ENCODE data around the gene SORCS1. TPM values are rescaled to one million over a fixed set of nuclear protein-coding genes. Genes with fewer than 3 reads are reported as not detected.

SORCS1 gene
- total and polyA plus RNA-seq, 4 donors, result 0.04 to 3.5 (median 0.05) TPM

DNA sequence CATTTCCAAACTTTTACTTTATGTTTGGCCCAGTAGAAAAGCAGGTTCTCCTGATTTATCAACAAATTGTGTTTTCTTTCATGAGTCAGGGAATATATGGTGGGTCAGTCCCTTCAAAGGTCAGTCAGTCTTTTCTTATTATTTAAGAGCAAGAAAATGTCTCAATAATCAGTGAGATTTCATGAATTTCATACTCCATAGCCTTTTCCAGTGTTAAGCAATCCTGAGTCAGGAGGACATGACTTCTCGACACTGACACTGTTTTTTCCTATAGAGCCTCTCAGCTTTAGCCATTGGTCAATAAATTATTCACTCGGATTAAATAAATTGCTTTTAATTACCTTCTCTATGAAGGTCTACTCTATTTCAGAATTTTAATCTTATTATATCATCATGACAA, 334.5 kb downstream of the SORCS1 start:
- Histone ChIP-seq H3K9me3 (ENCODE audit: control insufficient read depth in 4 of 4, insufficient read depth in 3 of 4, low read length in 3 of 4) (no peaks in the 10 kb centered on the region), H3K27me3 (ENCODE audit: control insufficient read depth in 3 of 3, insufficient read depth in 3 of 3, low read length in 2 of 3) (no peaks in the 10 kb centered on the region), H3K27ac (ENCODE audit: low read depth in 1 of 2, low read length in 1 of 2) (no peak overlapping the region), H3K4me1 (ENCODE audit: control insufficient read depth in 5 of 5, insufficient read depth in 5 of 5, low read length in 5 of 5) (peaks cover 0 to 6% (median 0%) of the 10 kb centered on the region in 5 donors), H3K4me3 (no peak overlapping the region), H3K36me3 (ENCODE audit: control insufficient read depth in 4 of 4, insufficient read depth in 4 of 4, low read length in 4 of 4) (no peaks in the 10 kb centered on the region), H3K9ac (ENCODE audit: insufficient read depth in 1 of 2, low read length in 2 of 2) (no peak overlapping the region)
- TF ChIP-seq CTCF (IDR thresholded peaks at IDR 0.05; ENCODE audit: control extremely low read depth, extremely low read depth), result no peak
- ATAC-seq (ENCODE audit: insufficient read depth, low FRiP score), result no peak
- WGBS, 2 donors, result 81 to 84% methylated on average over 2 of the region's 2 CpGs
- DNase-seq, result no peak

DNA sequence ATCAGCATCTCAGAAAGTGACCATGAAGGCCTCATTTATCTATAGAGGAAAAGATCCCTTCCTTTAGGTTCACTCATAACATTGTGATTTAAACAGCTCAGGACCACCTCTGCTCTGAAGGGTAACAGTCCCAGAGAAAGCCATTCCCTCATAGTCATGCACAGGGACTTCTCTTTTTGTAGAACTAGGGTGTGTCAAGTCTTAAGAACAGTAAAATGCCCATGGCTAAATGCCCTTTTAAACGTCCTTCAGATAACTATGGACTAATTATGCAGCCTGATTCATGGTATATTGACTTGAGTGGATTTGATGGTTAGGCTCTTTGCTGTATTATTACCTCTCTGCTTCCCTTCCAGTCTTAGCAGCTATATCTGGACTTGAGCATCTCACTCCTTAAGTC, 337.8 kb downstream of the SORCS1 start:
- peaks cover 0 to 6% (median 0%) of the 10 kb centered on the region in 5 donors for H3K4me1 ChIP-seq (ENCODE audit: control insufficient read depth in 5 of 5, insufficient read depth in 5 of 5, low read length in 5 of 5)
- no peaks in the 10 kb centered on the region for H3K9me3 ChIP-seq (ENCODE audit: control insufficient read depth in 4 of 4, insufficient read depth in 3 of 4, low read length in 3 of 4)
- H3K27me3 ChIP-seq (ENCODE audit: control insufficient read depth in 3 of 3, insufficient read depth in 3 of 3, low read length in 2 of 3), result no peaks in the 10 kb centered on the region
- DNase-seq (no peak), ATAC-seq (ENCODE audit: insufficient read depth, low FRiP score) (no peak)
- H3K36me3 ChIP-seq (ENCODE audit: control insufficient read depth in 4 of 4, insufficient read depth in 4 of 4, low read length in 4 of 4), result no peaks in the 10 kb centered on the region
- WGBS, 2 donors, result 13 to 22% methylated on average over 1 of the region's 1 CpG
- H3K4me3 ChIP-seq, result no peak overlapping the region
- no peak overlapping the region for H3K9ac ChIP-seq (ENCODE audit: insufficient read depth in 1 of 2, low read length in 2 of 2)
- no peak for TF ChIP-seq CTCF (IDR thresholded peaks at IDR 0.05; ENCODE audit: control extremely low read depth, extremely low read depth)
- H3K27ac ChIP-seq (ENCODE audit: low read depth in 1 of 2, low read length in 1 of 2), result no peak overlapping the region

DNA sequence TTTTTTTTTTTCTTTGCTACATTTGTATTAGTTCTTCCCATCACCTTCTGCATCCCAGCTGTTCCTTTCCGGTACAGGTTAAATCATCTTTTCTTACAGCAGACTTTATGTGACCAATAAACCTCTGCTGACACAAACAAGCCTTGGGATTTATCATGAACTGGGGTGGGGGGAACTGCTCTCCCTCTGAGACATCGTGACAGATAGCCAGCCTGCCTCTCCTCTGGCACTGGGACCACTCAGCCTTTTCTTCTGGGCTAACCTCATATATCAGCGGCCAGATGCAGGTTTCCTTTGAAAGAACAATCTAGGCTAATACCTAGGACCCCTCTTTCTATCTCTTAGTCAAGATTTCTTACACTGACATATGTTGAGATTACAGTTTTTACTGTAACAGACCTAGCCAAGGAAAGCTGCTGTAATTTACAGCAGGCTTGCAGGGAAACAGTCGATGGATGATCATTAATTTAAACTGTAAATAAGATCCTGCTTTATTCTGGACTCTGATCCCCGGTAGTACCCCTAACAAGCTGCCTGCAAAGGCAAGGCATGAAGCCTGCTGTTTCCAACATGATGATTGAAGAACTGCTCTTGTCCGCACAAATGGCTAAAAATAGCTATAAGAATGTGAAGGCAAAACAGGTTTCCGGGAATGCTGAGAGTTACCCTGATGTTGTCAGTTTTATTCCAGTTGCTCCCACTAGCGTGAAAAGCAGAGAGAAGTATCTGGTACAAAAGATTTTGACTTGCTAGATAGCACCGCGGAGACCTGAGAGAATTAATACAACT, 338.7 kb downstream of the SORCS1 start:
- Histone ChIP-seq H3K27ac (ENCODE audit: low read depth in 1 of 2, low read length in 1 of 2) (no peak overlapping the region), H3K36me3 (ENCODE audit: control insufficient read depth in 4 of 4, insufficient read depth in 4 of 4, low read length in 4 of 4) (no peaks in the 10 kb centered on the region), H3K27me3 (ENCODE audit: control insufficient read depth in 3 of 3, insufficient read depth in 3 of 3, low read length in 2 of 3) (no peaks in the 10 kb centered on the region), H3K4me1 (ENCODE audit: control insufficient read depth in 5 of 5, insufficient read depth in 5 of 5, low read length in 5 of 5) (peaks cover 0 to 6% (median 0%) of the 10 kb centered on the region in 5 donors), H3K4me3 (no peak overlapping the region), H3K9ac (ENCODE audit: insufficient read depth in 1 of 2, low read length in 2 of 2) (no peak overlapping the region), H3K9me3 (ENCODE audit: control insufficient read depth in 4 of 4, insufficient read depth in 3 of 4, low read length in 3 of 4) (no peaks in the 10 kb centered on the region)
- ATAC-seq (ENCODE audit: insufficient read depth, low FRiP score) (no peak), DNase-seq (peak; percentile 11 to 62 (median 45))
- WGBS, 2 donors, result 53 to 70% methylated on average over 10 of the region's 10 CpGs
- TF ChIP-seq CTCF (IDR thresholded peaks at IDR 0.05; ENCODE audit: control extremely low read depth, extremely low read depth), result no peak

All from lung (tissue), 12 donors.